Daoy (cell line): ENCODE data around the gene EML3. TPM values are rescaled to one million over a fixed set of nuclear protein-coding genes. Genes with fewer than 3 reads are reported as not detected.
"Not testable (repeated sequence)": the region's sequence is repeated elsewhere in the genome, so short reads cannot be mapped to it uniquely, and the experiment has no call there.

Experiments
- DNase-seq: peaks from one replicate; pipeline ENCODE4 v3.0.0-alpha.2; 2015; ENCODE audit warnings: low read depth
- total RNA-seq: library from RNA; depleted of rRNA; stranded (reverse); fragments of >200 nt; shearing (Covaris generic); gene quantifications from 2 replicates; pipeline ENCODE4 v1.2.3, GENCODE V29; 2014

EML3 gene
- total RNA-seq, 1 experiment from 2014 or later = 19.3 TPM

DNA sequence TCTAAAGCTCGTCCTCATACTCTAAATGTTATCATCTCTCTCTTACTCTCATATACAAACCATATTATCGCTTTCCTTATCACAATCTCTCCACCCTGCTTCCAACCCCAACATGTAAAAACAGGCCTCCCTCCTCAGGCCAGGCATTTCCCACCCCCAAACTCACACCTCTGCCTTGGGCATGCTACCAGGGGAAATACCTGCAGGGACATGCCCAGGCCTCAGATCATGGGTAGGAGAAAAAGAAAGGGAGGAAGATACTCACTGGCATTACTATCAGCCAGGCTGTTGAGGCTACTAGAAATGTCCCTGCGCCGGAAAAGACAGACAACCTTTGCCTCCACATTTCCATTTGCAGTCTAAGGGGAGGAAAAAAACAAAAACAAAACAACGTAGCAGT, 12.7 kb downstream of the EML3 start:
- DNase-seq = no peak

- peak; percentile 91 for DNase-seq
Measured at GRCh38 chr11:62599069-62599696, 13.4 kb downstream of the EML3 start.

DNA sequence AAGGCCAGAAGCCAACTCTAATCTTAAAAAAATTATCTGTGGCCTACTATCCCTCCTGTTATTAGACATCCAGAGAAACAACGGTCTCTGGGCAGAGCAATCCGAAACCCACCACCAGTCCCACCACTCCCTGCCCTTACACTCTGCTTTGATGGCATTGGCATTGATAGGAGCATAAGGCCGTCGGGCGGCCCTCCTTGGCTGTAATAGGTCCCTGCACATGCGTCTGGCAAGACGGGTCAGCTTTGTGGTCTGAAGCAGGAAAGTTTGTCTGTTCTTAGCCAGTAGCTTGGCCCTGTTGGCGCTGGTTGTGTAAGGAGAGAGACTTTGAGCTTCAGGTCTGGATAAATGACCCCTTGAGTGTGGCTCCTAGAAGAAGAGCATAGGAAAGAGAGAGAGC, 17.5 kb downstream of the EML3 start:
- no peak for DNase-seq

GRCh38 chr11:62593434-62594044, 19.0 kb downstream of the EML3 start:
- DNase-seq = peak; percentile 76

GRCh38 chr11:62592989-62593421, 19.6 kb downstream of the EML3 start:
- no peak for DNase-seq

- DNase-seq = no peak
Measured at GRCh38 chr11:62592146-62592815, 20.3 kb downstream of the EML3 start.

DNA sequence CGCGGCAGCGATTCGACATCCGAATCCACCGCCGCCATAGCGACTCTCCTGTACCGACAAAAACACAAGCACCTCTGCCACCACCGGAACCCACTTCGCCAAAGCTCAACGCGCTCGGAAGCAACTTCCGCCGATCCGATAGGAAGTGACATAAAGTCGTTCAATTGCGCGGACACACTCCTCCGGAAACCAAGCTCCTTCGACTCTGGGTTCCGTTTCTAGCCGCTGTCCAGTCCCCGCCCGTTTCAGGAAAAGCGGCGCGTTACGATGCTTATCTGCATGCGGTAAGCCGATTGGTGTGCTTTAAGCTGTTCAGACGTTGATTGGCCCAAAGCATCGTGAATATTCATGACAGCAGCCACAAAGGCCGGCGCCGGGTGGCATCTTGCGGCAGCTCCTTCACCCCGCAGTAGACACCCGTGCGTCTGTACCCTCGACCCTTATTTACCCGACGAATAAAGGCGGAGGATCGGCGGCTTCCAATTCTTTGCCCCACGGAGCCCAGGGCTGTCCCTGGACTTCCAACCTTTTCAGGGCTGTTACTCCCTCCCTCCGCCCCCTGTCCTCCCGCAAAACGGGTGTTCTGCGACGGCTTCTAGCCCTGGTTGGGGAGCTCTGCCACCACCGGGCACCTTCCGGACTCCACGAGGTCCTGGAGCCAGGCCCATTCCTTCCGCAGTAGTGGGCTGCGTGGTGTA, 21.0 kb downstream of the EML3 start, which contains the start of gene TUT1:
Gene TUT1, minus strand, starts transcription at position 76 of the 698 bp plus-strand sequence. Its CDS starts 38 bp downstream, at position 38.
- peak; percentile 98 for DNase-seq

- peak; percentile 30 for DNase-seq
Measured at GRCh38 chr11:62588966-62589637, 23.5 kb downstream of the EML3 start.

GRCh38 chr11:62585356-62585755, 27.2 kb downstream of the EML3 start:
- DNase-seq = not testable (repeated sequence)

DNA sequence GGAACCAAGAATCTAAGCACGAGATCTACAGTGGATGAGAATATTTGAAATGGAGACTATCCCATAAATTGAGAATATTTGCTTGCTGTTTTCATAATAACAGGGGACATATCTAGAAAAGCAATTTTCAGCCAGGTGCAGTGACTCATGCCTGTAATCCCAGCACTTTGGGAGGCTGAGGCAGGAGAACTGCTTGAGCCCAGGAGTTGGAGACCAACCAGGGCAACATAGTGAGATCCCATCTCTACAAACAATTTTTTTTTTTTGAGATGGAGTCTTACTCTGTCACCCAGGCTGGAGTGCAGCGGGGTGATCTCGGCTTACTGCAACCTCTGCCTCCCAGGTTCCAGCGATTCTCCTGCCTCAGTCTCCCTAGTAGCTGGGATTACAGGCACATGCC, 30.8 kb downstream of the EML3 start:
- not testable (repeated sequence) for DNase-seq

GRCh38 chr11:62580959-62581715, 31.4 kb downstream of the EML3 start:
- no peak for DNase-seq

DNA sequence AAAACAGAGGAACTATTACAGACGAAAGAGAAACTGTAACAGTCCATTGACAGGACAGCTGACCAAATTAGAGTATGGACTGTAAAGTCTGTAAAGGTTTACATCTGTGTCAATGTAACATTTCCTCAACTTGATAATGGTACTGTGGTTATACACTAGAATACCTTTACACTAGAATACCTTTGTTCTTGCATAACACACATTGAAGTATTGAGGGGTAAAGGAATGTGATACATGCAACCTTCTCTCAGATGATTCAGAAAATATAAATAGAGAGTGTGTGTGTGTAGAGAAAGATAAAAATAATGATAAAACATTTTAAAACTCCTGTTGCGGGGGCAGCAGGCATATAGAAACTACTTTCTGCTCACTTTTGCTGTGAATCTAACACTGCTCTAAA, 33.3 kb downstream of the EML3 start:
- DNase-seq = no peak

GRCh38 chr11:62578541-62578940, 34.0 kb downstream of the EML3 start:
- no peak for DNase-seq

DNA sequence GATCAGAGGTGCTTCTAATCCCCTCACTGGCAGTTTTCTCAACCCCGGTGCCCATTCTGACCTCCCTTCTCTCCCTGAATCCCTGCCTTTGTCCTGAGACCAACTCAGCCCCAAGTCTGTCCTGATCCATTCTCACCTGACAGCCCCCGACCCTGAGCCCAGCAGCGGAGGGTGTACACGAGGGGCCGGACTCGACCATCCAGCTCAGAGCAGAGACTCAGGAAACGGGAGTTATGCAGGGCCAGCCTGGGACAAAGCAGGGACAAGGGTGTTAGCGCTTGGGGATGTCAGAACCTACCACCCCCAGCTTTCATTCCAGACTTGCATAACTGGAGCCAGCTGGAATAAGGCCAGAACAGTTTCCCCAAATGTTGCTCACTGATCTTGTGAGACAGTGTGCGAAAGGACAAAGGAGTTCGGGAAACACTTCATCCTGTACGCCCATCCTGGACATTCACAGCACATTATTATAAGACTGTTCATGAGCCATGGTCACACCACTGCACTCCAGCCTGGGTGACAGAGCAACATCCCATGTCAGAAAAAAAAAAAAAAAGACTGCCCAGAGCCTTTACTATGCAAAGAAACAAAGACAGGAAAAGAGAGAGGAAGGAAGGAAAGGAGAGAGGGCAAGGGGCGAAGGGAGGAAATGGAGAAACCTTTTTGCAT, 35.4 kb downstream of the EML3 start:
- no peak for DNase-seq

DNA sequence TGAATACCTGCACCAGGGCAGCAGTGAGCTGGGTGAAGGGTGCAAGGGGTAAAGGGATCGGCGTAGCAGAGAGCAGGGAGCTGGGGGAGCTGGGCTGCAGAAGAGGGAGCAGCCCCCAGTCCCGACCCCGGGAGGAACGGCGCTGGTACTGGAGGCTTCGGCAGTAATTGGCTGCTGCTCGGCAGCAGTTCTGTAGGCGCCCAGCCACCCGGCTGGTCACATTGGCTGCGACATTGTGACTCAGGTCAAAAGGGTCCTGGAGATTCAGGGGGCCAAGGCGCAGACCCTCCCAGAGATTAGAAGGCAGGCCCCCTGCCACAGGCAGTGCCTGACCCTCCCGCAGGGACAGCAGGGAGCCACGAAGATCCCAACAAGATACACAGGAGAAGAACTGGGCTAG, 36.7 kb downstream of the EML3 start:
- no peak for DNase-seq

GRCh38 chr11:62575156-62575555, 37.4 kb downstream of the EML3 start:
- DNase-seq = peak; percentile 13

DNA sequence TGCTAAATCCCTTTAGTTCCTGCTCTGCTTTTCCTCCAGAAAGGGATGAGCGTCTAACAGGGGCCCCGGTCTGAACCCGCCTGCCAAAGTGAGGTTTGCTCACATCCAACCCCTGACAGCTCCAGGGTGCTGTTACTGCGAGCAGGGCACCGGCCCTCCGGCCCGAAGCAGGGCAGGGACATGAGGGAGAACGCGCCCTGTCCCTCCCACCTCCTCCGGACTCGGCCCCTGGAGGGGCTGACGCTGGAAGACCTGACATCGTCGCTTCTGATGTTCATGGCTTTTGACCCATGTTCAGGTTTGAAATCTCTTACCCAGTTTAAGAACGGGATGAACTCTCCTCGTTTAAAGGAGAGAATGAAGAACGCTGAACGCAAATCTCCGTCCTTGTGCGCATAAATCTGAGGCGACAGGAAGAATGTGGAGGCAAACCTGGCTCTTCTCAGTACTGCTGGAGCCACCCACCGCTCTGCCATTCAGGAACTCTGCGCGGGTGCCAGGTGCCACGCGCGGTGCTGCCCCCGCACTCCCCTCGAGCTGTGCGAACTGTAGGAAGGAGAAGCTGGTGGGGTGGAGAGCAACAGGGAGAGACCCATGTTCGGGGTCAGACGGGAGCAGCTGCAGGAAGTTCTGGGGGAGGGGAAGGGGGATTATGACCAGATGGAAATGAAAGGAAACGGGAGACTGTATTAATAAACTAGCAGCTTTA, 38.1 kb downstream of the EML3 start:
- peak; percentile 27 for DNase-seq

DNA sequence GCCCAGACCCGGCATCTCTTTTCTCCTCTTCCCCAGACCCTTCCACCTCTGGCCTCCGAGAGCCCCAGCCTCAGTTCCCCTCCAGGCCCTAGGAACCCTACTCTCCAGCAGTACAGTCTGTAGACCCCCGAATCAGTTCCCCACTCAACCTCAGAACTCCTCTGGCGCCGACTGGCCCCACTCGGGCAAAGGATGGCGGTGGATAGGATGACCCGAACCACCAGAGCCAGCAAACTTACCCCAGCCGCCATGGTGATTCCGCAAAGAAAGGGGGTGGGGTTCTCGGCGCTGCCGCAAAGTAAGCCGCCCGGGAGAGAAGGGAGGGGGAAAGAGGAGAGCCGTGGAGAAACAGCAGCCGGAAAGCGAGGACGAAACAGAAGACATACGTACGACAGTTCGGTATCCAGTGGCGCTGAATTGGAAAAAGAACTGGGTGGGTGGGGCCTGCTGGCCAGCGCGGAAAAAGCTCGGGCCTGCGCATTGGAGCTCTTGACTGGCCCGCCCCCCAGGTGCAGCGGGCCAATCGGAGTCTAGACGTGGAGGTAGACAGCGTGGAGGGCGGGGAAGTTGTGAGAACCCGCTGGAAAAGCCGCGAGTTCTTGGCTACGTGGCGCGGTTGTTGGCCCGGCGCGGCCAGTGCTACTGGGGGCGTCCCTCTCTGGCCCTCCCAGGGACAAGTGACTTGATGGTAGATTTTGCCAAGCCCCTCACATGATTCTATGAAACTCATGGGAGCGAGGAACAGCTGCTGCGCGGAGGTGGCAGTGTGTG, 38.8 kb downstream of the EML3 start, which contains the start of gene EEF1G:
Gene EEF1G, minus strand, starts transcription at position 300 of the 771 bp plus-strand sequence. Its CDS starts 49 bp downstream, at position 251.
- DNase-seq = peak; percentile 99
